ENCODE results near the gene RPL41. TPM values are rescaled to one million over a fixed set of nuclear protein-coding genes. Genes with fewer than 3 reads are reported as not detected.

RPL41 gene
- total RNA-seq, 1 experiment from 2014 or later, result 3,551 TPM

DNA sequence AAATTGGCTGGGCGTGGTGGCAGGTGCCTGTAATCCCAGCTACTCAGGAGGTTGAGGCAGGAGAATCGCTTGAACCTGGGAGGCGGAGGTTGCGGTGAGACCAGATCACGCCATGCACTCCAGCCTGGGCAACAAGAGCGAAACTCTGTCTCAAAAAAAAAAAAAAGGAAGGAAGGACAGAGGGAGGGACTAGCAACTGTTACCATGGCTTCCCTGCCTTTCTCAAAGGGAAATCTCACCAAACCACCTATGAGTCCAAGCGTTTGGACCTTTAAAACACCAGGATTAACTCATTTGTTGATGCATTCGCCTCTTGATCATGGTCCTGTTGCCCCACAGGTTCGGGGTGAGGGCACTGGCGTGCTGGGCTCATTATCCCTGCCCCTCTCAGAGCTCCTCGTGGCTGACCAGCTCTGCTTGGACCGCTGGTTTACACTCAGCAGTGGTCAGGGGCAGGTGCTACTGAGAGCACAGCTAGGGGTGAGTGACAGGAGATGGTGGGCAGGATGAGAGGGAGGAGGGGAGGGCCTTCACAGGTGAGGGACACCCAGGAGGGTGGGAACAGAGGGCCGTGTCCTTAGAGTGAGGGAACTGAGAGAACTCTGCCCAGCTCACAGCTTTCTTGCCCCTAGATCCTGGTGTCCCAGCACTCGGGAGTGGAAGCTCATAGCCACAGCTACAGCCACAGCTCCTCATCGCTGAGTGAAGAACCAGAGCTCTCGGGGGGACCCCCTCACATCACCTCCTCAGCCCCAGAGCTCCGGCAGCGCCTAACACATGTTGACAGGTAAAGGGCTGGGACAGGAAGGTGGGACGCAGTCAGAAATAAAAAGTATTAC is 25.7 kb downstream of the RPL41 start:
- TF ChIP-seq EZH2phosphoT487 (IDR thresholded peaks at IDR 0.05; ENCODE audit: borderline replicate concordance, low read length) (no peak), EZH2 (IDR thresholded peaks at IDR 0.05; ENCODE audit: low read length, unreplicated experiment) (no peak)
- TF ChIP-seq, protein P1, sequence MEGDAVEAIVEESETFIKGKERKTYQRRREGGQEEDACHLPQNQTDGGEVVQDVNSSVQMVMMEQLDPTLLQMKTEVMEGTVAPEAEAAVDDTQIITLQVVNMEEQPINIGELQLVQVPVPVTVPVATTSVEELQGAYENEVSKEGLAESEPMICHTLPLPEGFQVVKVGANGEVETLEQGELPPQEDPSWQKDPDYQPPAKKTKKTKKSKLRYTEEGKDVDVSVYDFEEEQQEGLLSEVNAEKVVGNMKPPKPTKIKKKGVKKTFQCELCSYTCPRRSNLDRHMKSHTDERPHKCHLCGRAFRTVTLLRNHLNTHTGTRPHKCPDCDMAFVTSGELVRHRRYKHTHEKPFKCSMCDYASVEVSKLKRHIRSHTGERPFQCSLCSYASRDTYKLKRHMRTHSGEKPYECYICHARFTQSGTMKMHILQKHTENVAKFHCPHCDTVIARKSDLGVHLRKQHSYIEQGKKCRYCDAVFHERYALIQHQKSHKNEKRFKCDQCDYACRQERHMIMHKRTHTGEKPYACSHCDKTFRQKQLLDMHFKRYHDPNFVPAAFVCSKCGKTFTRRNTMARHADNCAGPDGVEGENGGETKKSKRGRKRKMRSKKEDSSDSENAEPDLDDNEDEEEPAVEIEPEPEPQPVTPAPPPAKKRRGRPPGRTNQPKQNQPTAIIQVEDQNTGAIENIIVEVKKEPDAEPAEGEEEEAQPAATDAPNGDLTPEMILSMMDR (conservative IDR thresholded peaks at IDR 0.05; ENCODE audit: low read depth, low read length), result no peak
- DNase-seq (no peak), ATAC-seq (no peak)
- Histone ChIP-seq H3K4me3 (ENCODE audit: low read length) (no peak overlapping the region), H3K4me1 (ENCODE audit: insufficient read depth, low read length) (peaks cover 11% of the 10 kb centered on the region), H3K9me3 (ENCODE audit: low read length) (no peaks in the 10 kb centered on the region), H3K9me2 (replicated peaks; ENCODE audit: low read length) (no peaks in the 10 kb centered on the region), H4K20me1 (ENCODE audit: low read length) (no peaks in the 10 kb centered on the region), H3K27ac (ENCODE audit: low read length) (no peak overlapping the region), H3K79me2 (ENCODE audit: low read length) (no peaks in the 10 kb centered on the region), H3K27me3 (ENCODE audit: low read length) (no peaks in the 10 kb centered on the region), H3K36me3 (ENCODE audit: low read depth, low read length) (peaks cover 54% of the 10 kb centered on the region), H3F3A (ENCODE audit: low read length, unreplicated experiment) (no peaks in the 10 kb centered on the region), H3K4me2 (ENCODE audit: low read length) (no peak overlapping the region), H2AFZ (ENCODE audit: low read length) (no peak overlapping the region), H3K9ac (ENCODE audit: low read length) (no peak overlapping the region)
- intact Hi-C loops (cut with micrococcal nuclease), result no loop called here
- ChIA-PET CTCF (no interaction called here), POLR2A (ENCODE audit: unreplicated experiment) (no interaction called here)
- BruUV-seq (replicated peaks), result no TSS peak

DNA sequence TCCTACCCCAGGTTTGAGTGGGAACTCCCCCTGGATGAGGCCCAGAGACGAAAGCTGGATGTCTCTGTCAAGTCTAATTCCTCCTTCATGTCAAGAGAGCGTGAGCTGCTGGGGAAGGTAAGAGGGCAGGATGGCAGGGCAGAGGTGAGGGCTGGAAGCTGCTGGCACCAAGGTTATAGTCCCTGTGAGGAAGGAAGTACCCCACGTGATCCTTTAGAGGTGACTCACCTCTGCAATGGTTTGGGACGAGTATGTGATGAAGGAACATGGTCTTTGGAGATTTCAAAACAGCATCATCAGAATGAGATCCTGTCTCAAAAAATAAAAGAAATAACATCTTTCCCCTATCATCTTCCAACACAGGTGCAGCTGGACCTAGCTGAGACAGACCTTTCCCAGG is 26.8 kb downstream of the RPL41 start:
- H3K9me3 ChIP-seq (ENCODE audit: low read length), result no peaks in the 10 kb centered on the region
- no peaks in the 10 kb centered on the region for H3K9me2 ChIP-seq (replicated peaks; ENCODE audit: low read length)
- no peak overlapping the region for H3K27ac ChIP-seq (ENCODE audit: low read length)
- no peak overlapping the region for H3K4me3 ChIP-seq (ENCODE audit: low read length)
- no peak overlapping the region for H3K4me2 ChIP-seq (ENCODE audit: low read length)
- ATAC-seq (no peak), DNase-seq (no peak)
- no peaks in the 10 kb centered on the region for H3K27me3 ChIP-seq (ENCODE audit: low read length)
- no TSS peak for BruUV-seq (replicated peaks)
- H3K4me1 ChIP-seq (ENCODE audit: insufficient read depth, low read length), result peaks cover 11% of the 10 kb centered on the region
- no peak overlapping the region for H3K9ac ChIP-seq (ENCODE audit: low read length)
- no peaks in the 10 kb centered on the region for H4K20me1 ChIP-seq (ENCODE audit: low read length)
- ChIA-PET POLR2A (ENCODE audit: unreplicated experiment) (no interaction called here), CTCF (no interaction called here)
- no peaks in the 10 kb centered on the region for H3K79me2 ChIP-seq (ENCODE audit: low read length)
- no peak overlapping the region for H2AFZ ChIP-seq (ENCODE audit: low read length)
- peaks cover 44% of the 10 kb centered on the region for H3K36me3 ChIP-seq (ENCODE audit: low read depth, low read length)
- H3F3A ChIP-seq (ENCODE audit: low read length, unreplicated experiment), result no peaks in the 10 kb centered on the region
- no peak for TF ChIP-seq EZH2 (IDR thresholded peaks at IDR 0.05; ENCODE audit: low read length, unreplicated experiment)
- TF ChIP-seq, protein P1 (conservative IDR thresholded peaks at IDR 0.05; ENCODE audit: low read depth, low read length), result no peak
- intact Hi-C loops (cut with micrococcal nuclease), result no loop called here

DNA sequence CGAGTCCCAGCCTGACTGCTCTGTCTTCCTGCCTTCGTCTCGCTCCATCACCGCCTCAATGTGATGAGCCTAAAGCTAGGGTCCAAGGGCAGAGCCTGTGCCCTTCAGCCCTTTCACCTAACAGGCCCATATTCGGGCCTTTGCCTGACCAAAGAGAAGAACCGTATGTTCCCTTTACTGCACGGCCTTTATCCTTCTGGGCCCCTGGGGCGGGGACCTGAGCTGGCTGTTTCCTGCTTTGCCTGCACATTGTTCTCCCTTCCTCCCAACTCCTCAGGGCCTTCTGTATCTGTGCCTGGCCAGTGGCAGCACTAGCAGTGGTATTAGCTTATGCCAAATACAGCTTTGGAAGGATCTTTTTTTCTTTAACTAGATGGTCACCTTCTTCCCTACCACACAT is 27.4 kb downstream of the RPL41 start:
- intact Hi-C loops (cut with micrococcal nuclease), result no loop called here
- POLR2A ChIA-PET (ENCODE audit: unreplicated experiment), result interaction anchor here (0.6 kb wide), 1 partner anchor 19 kb away, joined by 4 read pairs; no protein-coding TSS in a partner anchor

More for the DNA sequence above, 27.4 kb downstream of the RPL41 start:
- Histone ChIP-seq H3K36me3 (ENCODE audit: low read depth, low read length) (peaks cover 37% of the 10 kb centered on the region), H3K79me2 (ENCODE audit: low read length) (no peaks in the 10 kb centered on the region), H2AFZ (ENCODE audit: low read length) (no peak overlapping the region), H3F3A (ENCODE audit: low read length, unreplicated experiment) (no peaks in the 10 kb centered on the region), H3K9ac (ENCODE audit: low read length) (no peak overlapping the region), H3K9me2 (replicated peaks; ENCODE audit: low read length) (no peaks in the 10 kb centered on the region), H4K20me1 (ENCODE audit: low read length) (no peaks in the 10 kb centered on the region), H3K27me3 (ENCODE audit: low read length) (no peaks in the 10 kb centered on the region), H3K4me2 (ENCODE audit: low read length) (no peak overlapping the region), H3K4me1 (ENCODE audit: insufficient read depth, low read length) (peaks cover 11% of the 10 kb centered on the region), H3K4me3 (ENCODE audit: low read length) (no peak overlapping the region), H3K9me3 (ENCODE audit: low read length) (no peaks in the 10 kb centered on the region), H3K27ac (ENCODE audit: low read length) (no peak overlapping the region)
- ATAC-seq, result no peak
- TF ChIP-seq EZH2phosphoT487 (IDR thresholded peaks at IDR 0.05; ENCODE audit: borderline replicate concordance, low read length) (no peak), EZH2 (IDR thresholded peaks at IDR 0.05; ENCODE audit: low read length, unreplicated experiment) (no peak)
- TF ChIP-seq, protein P1 (conservative IDR thresholded peaks at IDR 0.05; ENCODE audit: low read depth, low read length), result no peak
- TSS peak; percentile 29 for BruUV-seq (replicated peaks)
- CTCF ChIA-PET, result no interaction called here
- no peak for DNase-seq
